Fibroblast of the aortic adventitia (primary cell): Measurements from ENCODE around the gene LARP4B. TPM values are rescaled to one million over a fixed set of nuclear protein-coding genes. Genes with fewer than 3 reads are reported as not detected.

Experiments used
- DNase-seq: peaks from one replicate; pipeline ENCODE4 v3.0.0-alpha.2; 2010; ENCODE audit warnings: low read depth
- H3K4me3 ChIP-seq: 2 replicates; pipeline ENCODE4 v1.5.1; 2011; ENCODE audit warnings: low read depth, mild to moderate bottlenecking, control low read depth, low read length, moderate library complexity
- total RNA-seq: library from RNA; depleted of rRNA; stranded (reverse); fragments of >200 nt; gene quantifications from 2 replicates; pipeline ENCODE4 v1.2.3, GENCODE V29; 2012; ENCODE audit warnings: low replicate concordance
- TF ChIP-seq, protein P1 (sequence below): IDR thresholded peaks from 2 replicates; pipeline ENCODE4 v1.5.1; 2011; ENCODE audit warnings: mild to moderate bottlenecking, low read length, control low read depth, inconsistent platforms; ENCODE audit not compliant: insufficient read depth

The LARP4B gene
- total RNA-seq, 1 donor, result 38.7 TPM

DNA sequence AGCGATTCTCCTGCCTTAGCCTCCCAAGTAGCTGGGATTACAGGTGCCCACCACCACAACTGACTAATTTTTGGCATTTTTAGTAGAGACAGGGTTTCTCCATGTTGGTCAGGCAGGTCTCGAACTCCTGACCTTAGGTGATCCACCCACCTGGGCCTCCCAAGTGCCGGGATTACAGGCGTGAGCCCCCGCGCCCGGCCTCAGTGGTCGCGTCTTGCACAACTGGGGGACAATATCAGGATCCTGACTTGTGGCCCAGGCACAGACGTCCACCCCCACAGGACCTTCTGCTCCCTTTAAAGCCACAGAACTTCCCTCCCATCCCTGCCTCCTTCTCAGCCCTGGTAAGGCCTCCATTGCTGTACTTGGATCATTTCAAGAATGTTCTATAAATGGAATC, 16.8 kb upstream of the LARP4B start:
- H3K4me3 ChIP-seq, result no peak overlapping the region
- TF ChIP-seq, protein P1, sequence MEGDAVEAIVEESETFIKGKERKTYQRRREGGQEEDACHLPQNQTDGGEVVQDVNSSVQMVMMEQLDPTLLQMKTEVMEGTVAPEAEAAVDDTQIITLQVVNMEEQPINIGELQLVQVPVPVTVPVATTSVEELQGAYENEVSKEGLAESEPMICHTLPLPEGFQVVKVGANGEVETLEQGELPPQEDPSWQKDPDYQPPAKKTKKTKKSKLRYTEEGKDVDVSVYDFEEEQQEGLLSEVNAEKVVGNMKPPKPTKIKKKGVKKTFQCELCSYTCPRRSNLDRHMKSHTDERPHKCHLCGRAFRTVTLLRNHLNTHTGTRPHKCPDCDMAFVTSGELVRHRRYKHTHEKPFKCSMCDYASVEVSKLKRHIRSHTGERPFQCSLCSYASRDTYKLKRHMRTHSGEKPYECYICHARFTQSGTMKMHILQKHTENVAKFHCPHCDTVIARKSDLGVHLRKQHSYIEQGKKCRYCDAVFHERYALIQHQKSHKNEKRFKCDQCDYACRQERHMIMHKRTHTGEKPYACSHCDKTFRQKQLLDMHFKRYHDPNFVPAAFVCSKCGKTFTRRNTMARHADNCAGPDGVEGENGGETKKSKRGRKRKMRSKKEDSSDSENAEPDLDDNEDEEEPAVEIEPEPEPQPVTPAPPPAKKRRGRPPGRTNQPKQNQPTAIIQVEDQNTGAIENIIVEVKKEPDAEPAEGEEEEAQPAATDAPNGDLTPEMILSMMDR, result no peak
- no peak for DNase-seq

- no peak overlapping the region for H3K4me3 ChIP-seq
Measured at GRCh38 chr10:947881-948280, 16.4 kb upstream of the LARP4B start.

GRCh38 chr10:947051-947450, 15.5 kb upstream of the LARP4B start:
- H3K4me3 ChIP-seq, result no peak overlapping the region
- no peak for DNase-seq
- TF ChIP-seq, protein P1, result no peak

More at GRCh38 chr10:947881-948280, 16.4 kb upstream of the LARP4B start:
- TF ChIP-seq, protein P1, result no peak
- no peak for DNase-seq

GRCh38 chr10:945778-946177, 14.3 kb upstream of the LARP4B start:
- H3K4me3 ChIP-seq, result no peak overlapping the region
- DNase-seq, result no peak
- TF ChIP-seq, protein P1, result no peak

GRCh38 chr10:944034-944831, 12.7 kb upstream of the LARP4B start:
- TF ChIP-seq, protein P1, result no peak
- DNase-seq, result peak; percentile 44
- H3K4me3 ChIP-seq, result no peak overlapping the region

- H3K4me3 ChIP-seq, result no peak overlapping the region
- TF ChIP-seq, protein P1, result no peak
- DNase-seq, result no peak
Measured at GRCh38 chr10:943334-944033, 12.0 kb upstream of the LARP4B start.
